Endothelial cell of umbilical vein (primary cell): ENCODE measurements around the gene CFAP68. TPM values are rescaled to one million over a fixed set of nuclear protein-coding genes. Genes with fewer than 3 reads are reported as not detected.

Source experiments
- BruUV-seq: library from RNA; stranded (reverse); fragments of 400-500 nt; replicated peaks from 2 replicates; lab custom pipeline; 2021; lab: Mats Ljungman, UMichigan
- CTCF ChIA-PET: fragments of 300-600, 350-600 bp; sonication (Branson Sonifier 250); formaldehyde crosslinking; loops from one replicate; lab custom pipeline; 2021; ENCODE audit warnings: antibody characterized with exemption, inconsistent platforms; lab: Charles Lee
- POLR2A ChIA-PET: fragments of 300-600, 350-600 bp; sonication (Branson Sonifier 250); formaldehyde crosslinking; loops from one replicate; lab custom pipeline; 2021; ENCODE audit warnings: antibody characterized with exemption, inconsistent platforms; lab: Charles Lee
- DNase-seq: peaks from one replicate; pipeline ENCODE4 v3.0.0-alpha.2; 2011; ENCODE audit warnings: low read depth, low spot score
- FAIRE-seq: peaks from 2 replicates; lab custom pipeline; 2011; peaks lifted over from hg19 to GRCh38; lab: Jason Lieb, UNC
- H2AFZ ChIP-seq: 2 replicates; pipeline ENCODE4 v1.6.0; 2012; ENCODE audit warnings: low read depth, low read length, control low read depth, inconsistent platforms
- H3K27ac ChIP-seq: 2 replicates; pipeline ENCODE4 v1.5.1; 2011; ENCODE audit warnings: low read depth, mild to moderate bottlenecking, control low read depth, low read length, moderate library complexity; ENCODE audit not compliant: insufficient read depth
- H3K27me3 ChIP-seq, 2 experiments: 2 replicates each; pipeline versions ENCODE4 v1.6.0 to v1.6.1; 2011; ENCODE audit warnings: low read length in 2 of 2, mixed read lengths in 1 of 2; ENCODE audit not compliant: control insufficient read depth in 2 of 2, insufficient read depth in 2 of 2
- H3K36me3 ChIP-seq, 2 experiments: 2 replicates in 1 of 2; 3 replicates in 1 of 2; pipeline ENCODE4 v1.5.1; 2011; ENCODE audit warnings: low read length in 2 of 2, mild to moderate bottlenecking in 1 of 2, moderate library complexity in 1 of 2; ENCODE audit not compliant: control insufficient read depth in 2 of 2, insufficient read depth in 2 of 2; ENCODE audit errors: extremely low read depth in 1 of 2
- H3K4me1 ChIP-seq: 3 replicates; pipeline ENCODE4 v1.5.1; 2011; ENCODE audit warnings: mild to moderate bottlenecking, low read length; ENCODE audit not compliant: control insufficient read depth, insufficient read depth; ENCODE audit errors: extremely low read depth
- H3K4me2 ChIP-seq: 2 replicates; pipeline ENCODE4 v1.6.1; 2011; ENCODE audit warnings: low read length, control low read depth, mixed read lengths; ENCODE audit not compliant: insufficient read depth
- H3K4me3 ChIP-seq, 3 experiments: fragments of 200-600 bp in 1 of 3; sonication (generic), shearing (Covaris generic) in 1 of 3; replicated peaks in 1 of 3; 2 replicates each; pipeline ENCODE4 v1.5.1; 2011 to 2016; ENCODE audit warnings: control low read depth in 3 of 3, low read length in 3 of 3, mild to moderate bottlenecking in 2 of 3, inconsistent platforms in 1 of 3, low read depth in 1 of 3, moderate library complexity in 1 of 3; ENCODE audit not compliant: insufficient read depth in 1 of 3
- H3K79me2 ChIP-seq: 2 replicates; pipeline ENCODE4 v1.6.0; 2012; ENCODE audit warnings: low read length, inconsistent platforms; ENCODE audit not compliant: control insufficient read depth, insufficient read depth
- H3K9ac ChIP-seq: replicated peaks from 2 replicates; pipeline ENCODE3; 2011; ENCODE audit warnings: low read length, control low read depth; ENCODE audit not compliant: insufficient read depth; ENCODE audit errors: extremely low read depth
- H3K9me1 ChIP-seq: replicated peaks from 3 replicates; pipeline ENCODE4 v1.6.0; 2011; ENCODE audit warnings: mild to moderate bottlenecking, low read length; ENCODE audit not compliant: control insufficient read depth, insufficient read depth; ENCODE audit errors: extremely low read depth
- H3K9me3 ChIP-seq: replicated peaks from 2 replicates; pipeline ENCODE4 v1.5.1; 2012; ENCODE audit warnings: low read length, inconsistent platforms; ENCODE audit not compliant: control insufficient read depth, insufficient read depth
- H4K20me1 ChIP-seq: replicated peaks from 2 replicates; pipeline ENCODE3; 2011; ENCODE audit warnings: mild to moderate bottlenecking, low read length; ENCODE audit not compliant: control insufficient read depth, insufficient read depth; ENCODE audit errors: extremely low read depth
- CTCF ChIP-seq, 2 donors: IDR thresholded peaks; 1 replicate in 1 of 2; 2 replicates in 1 of 2; pipeline ENCODE4 v1.5.1; 2011; ENCODE audit warnings: low read length in 2 of 2, mild to moderate bottlenecking in 2 of 2, moderate library complexity in 2 of 2, control low read depth in 1 of 2, inconsistent platforms in 1 of 2, low read depth in 1 of 2; ENCODE audit not compliant: insufficient read depth in 1 of 2; ENCODE audit errors: extremely low read depth in 1 of 2
- EZH2 ChIP-seq: IDR thresholded peaks from 2 replicates; pipeline ENCODE4 v1.6.1; 2012; ENCODE audit warnings: borderline replicate concordance, low read depth, mild to moderate bottlenecking, moderate library complexity, low read length, inconsistent platforms; ENCODE audit not compliant: severe bottlenecking
- FOS ChIP-seq: IDR thresholded peaks from 2 replicates; pipeline ENCODE4 v1.6.1; 2011; ENCODE audit warnings: mild to moderate bottlenecking, low read length, moderate library complexity, borderline replicate concordance; ENCODE audit not compliant: insufficient read depth
- GATA2 ChIP-seq: IDR thresholded peaks from 2 replicates; pipeline ENCODE4 v1.7.0; 2011; ENCODE audit warnings: low read depth, mild to moderate bottlenecking, moderate library complexity, mixed read lengths, low read length; ENCODE audit not compliant: insufficient read length, insufficient read depth
- JUN ChIP-seq: IDR thresholded peaks from 2 replicates; pipeline ENCODE4 v1.6.1; 2011; ENCODE audit warnings: borderline replicate concordance, low read depth; ENCODE audit not compliant: insufficient read length, insufficient read depth
- MAX ChIP-seq: IDR thresholded peaks from 2 replicates; pipeline ENCODE4 v1.6.1; 2011; ENCODE audit not compliant: insufficient read depth, insufficient read length
- MYC ChIP-seq: IDR thresholded peaks from one replicate; pipeline ENCODE4 v1.6.1; 2011; ENCODE audit warnings: mild to moderate bottlenecking, low read depth, low read length
- POLR2A ChIP-seq: IDR thresholded peaks from 2 replicates; pipeline ENCODE4 v1.6.1; 2012; ENCODE audit warnings: low read depth, mild to moderate bottlenecking, control low read depth, low read length
- POLR2AphosphoS5 ChIP-seq: IDR thresholded peaks from 2 replicates; pipeline ENCODE4 v1.6.1; 2012; ENCODE audit warnings: low read depth, mild to moderate bottlenecking, control low read depth, low read length, moderate library complexity; ENCODE audit not compliant: insufficient read depth
- dilution Hi-C: fragments of 300-500 bp; cut with MboI; formaldehyde crosslinking; loops from one replicate; pipeline ENCODE4 v1.15.0; 2019; ENCODE audit warnings: low sequenced_read_pairs; ENCODE audit not compliant: extremely low pct_ligation_motif_present
- intact Hi-C: fragments of 100-400 bp; cut with micrococcal nuclease; formaldehyde crosslinking; loops from one replicate; pipeline ENCODE4 v1.10.0; 2022
- polyA plus RNA-seq, 4 experiments: library from polyadenylated mRNA; depleted of rRNA in 3 of 4; stranded (reverse) in 3 of 4; unstranded in 1 of 4; fragments of >200 nt; gene quantifications; 2 replicates each; pipeline versions ENCODE4 v1.2.1 to v1.2.3, GENCODE V29; 2011 to 2012; ENCODE audit warnings: missing spikeins in 1 of 4
- total RNA-seq: library from RNA; stranded (reverse); gene quantifications from 2 replicates; pipeline ENCODE4 v1.2.3, GENCODE V29; 2021

Gene CFAP68
- total and polyA plus RNA-seq, 2 donors (not counting 3 experiments of a cell fraction or from before 2014, with no cell fraction given): 7.4 to 10.6 TPM

- Histone ChIP-seq H3K4me3 (no peak overlapping the region), H2AFZ (no peak overlapping the region), H3K4me1 (peaks cover 6% of the 10 kb centered on the region), H3K27me3 (no peaks in the 10 kb centered on the region), H3K27ac (no peak overlapping the region), H3K4me2 (no peak overlapping the region), H4K20me1 (no peaks in the 10 kb centered on the region), H3K9ac (no peak overlapping the region), H3K9me3 (no peaks in the 10 kb centered on the region), H3K36me3 (no peaks in the 10 kb centered on the region), H3K79me2 (no peaks in the 10 kb centered on the region), H3K9me1 (no peaks in the 10 kb centered on the region)
- FAIRE-seq (no peak), DNase-seq (no peak)
- TF ChIP-seq MAX (no peak), POLR2A (no peak), JUN (no peak), POLR2AphosphoS5 (no peak), GATA2 (no peak), MYC (no peak), FOS (no peak), EZH2 (no peak), CTCF (IDR thresholded peaks at IDR 0.05; ENCODE audit: extremely low read depth in 1 of 2, insufficient read depth in 1 of 2, low read depth in 1 of 2, low read length in 2 of 2) (no peak)
- CTCF ChIA-PET: no interaction called here
- no TSS peak for BruUV-seq
- intact Hi-C loops (no loop called here), dilution Hi-C loops (no loop called here)
- POLR2A ChIA-PET: no interaction called here
These were observed 37.4 kb downstream of the CFAP68 start for GRCh38 chr11:111916768-111917167.
